Endothelial cell of umbilical vein (primary cell): Measurements from ENCODE around the gene KCNMA1. TPM values are rescaled to one million over a fixed set of nuclear protein-coding genes. Genes with fewer than 3 reads are reported as not detected.

Source experiments
- BruUV-seq: library from RNA; stranded (reverse); fragments of 400-500 nt; replicated peaks from 2 replicates; lab custom pipeline; 2021; lab: Mats Ljungman, UMichigan
- CTCF ChIA-PET: fragments of 300-600, 350-600 bp; sonication (Branson Sonifier 250); formaldehyde crosslinking; loops from one replicate; lab custom pipeline; 2021; ENCODE audit warnings: antibody characterized with exemption, inconsistent platforms; lab: Charles Lee
- POLR2A ChIA-PET: fragments of 300-600, 350-600 bp; sonication (Branson Sonifier 250); formaldehyde crosslinking; loops from one replicate; lab custom pipeline; 2021; ENCODE audit warnings: antibody characterized with exemption, inconsistent platforms; lab: Charles Lee
- DNase-seq: peaks from one replicate; pipeline ENCODE4 v3.0.0-alpha.2; 2011; ENCODE audit warnings: low read depth, low spot score
- FAIRE-seq: peaks from 2 replicates; lab custom pipeline; 2011; peaks lifted over from hg19 to GRCh38; lab: Jason Lieb, UNC
- H2AFZ ChIP-seq: 2 replicates; pipeline ENCODE4 v1.6.0; 2012; ENCODE audit warnings: low read depth, low read length, control low read depth, inconsistent platforms
- H3K27ac ChIP-seq: 2 replicates; pipeline ENCODE4 v1.5.1; 2011; ENCODE audit warnings: low read depth, mild to moderate bottlenecking, control low read depth, low read length, moderate library complexity; ENCODE audit not compliant: insufficient read depth
- H3K27me3 ChIP-seq, 2 experiments: 2 replicates each; pipeline versions ENCODE4 v1.6.0 to v1.6.1; 2011; ENCODE audit warnings: low read length in 2 of 2, mixed read lengths in 1 of 2; ENCODE audit not compliant: control insufficient read depth in 2 of 2, insufficient read depth in 2 of 2
- H3K36me3 ChIP-seq, 2 experiments: 2 replicates in 1 of 2; 3 replicates in 1 of 2; pipeline ENCODE4 v1.5.1; 2011; ENCODE audit warnings: low read length in 2 of 2, mild to moderate bottlenecking in 1 of 2, moderate library complexity in 1 of 2; ENCODE audit not compliant: control insufficient read depth in 2 of 2, insufficient read depth in 2 of 2; ENCODE audit errors: extremely low read depth in 1 of 2
- H3K4me1 ChIP-seq: 3 replicates; pipeline ENCODE4 v1.5.1; 2011; ENCODE audit warnings: mild to moderate bottlenecking, low read length; ENCODE audit not compliant: control insufficient read depth, insufficient read depth; ENCODE audit errors: extremely low read depth
- H3K4me2 ChIP-seq: 2 replicates; pipeline ENCODE4 v1.6.1; 2011; ENCODE audit warnings: low read length, control low read depth, mixed read lengths; ENCODE audit not compliant: insufficient read depth
- H3K4me3 ChIP-seq, 3 experiments: fragments of 200-600 bp in 1 of 3; sonication (generic), shearing (Covaris generic) in 1 of 3; replicated peaks in 1 of 3; 2 replicates each; pipeline ENCODE4 v1.5.1; 2011 to 2016; ENCODE audit warnings: control low read depth in 3 of 3, low read length in 3 of 3, mild to moderate bottlenecking in 2 of 3, inconsistent platforms in 1 of 3, low read depth in 1 of 3, moderate library complexity in 1 of 3; ENCODE audit not compliant: insufficient read depth in 1 of 3
- H3K79me2 ChIP-seq: 2 replicates; pipeline ENCODE4 v1.6.0; 2012; ENCODE audit warnings: low read length, inconsistent platforms; ENCODE audit not compliant: control insufficient read depth, insufficient read depth
- H3K9ac ChIP-seq: replicated peaks from 2 replicates; pipeline ENCODE3; 2011; ENCODE audit warnings: low read length, control low read depth; ENCODE audit not compliant: insufficient read depth; ENCODE audit errors: extremely low read depth
- H3K9me1 ChIP-seq: replicated peaks from 3 replicates; pipeline ENCODE4 v1.6.0; 2011; ENCODE audit warnings: mild to moderate bottlenecking, low read length; ENCODE audit not compliant: control insufficient read depth, insufficient read depth; ENCODE audit errors: extremely low read depth
- H3K9me3 ChIP-seq: replicated peaks from 2 replicates; pipeline ENCODE4 v1.5.1; 2012; ENCODE audit warnings: low read length, inconsistent platforms; ENCODE audit not compliant: control insufficient read depth, insufficient read depth
- H4K20me1 ChIP-seq: replicated peaks from 2 replicates; pipeline ENCODE3; 2011; ENCODE audit warnings: mild to moderate bottlenecking, low read length; ENCODE audit not compliant: control insufficient read depth, insufficient read depth; ENCODE audit errors: extremely low read depth
- CTCF ChIP-seq, 2 donors: IDR thresholded peaks; 1 replicate in 1 of 2; 2 replicates in 1 of 2; pipeline ENCODE4 v1.5.1; 2011; ENCODE audit warnings: low read length in 2 of 2, mild to moderate bottlenecking in 2 of 2, moderate library complexity in 2 of 2, control low read depth in 1 of 2, inconsistent platforms in 1 of 2, low read depth in 1 of 2; ENCODE audit not compliant: insufficient read depth in 1 of 2; ENCODE audit errors: extremely low read depth in 1 of 2
- EZH2 ChIP-seq: IDR thresholded peaks from 2 replicates; pipeline ENCODE4 v1.6.1; 2012; ENCODE audit warnings: borderline replicate concordance, low read depth, mild to moderate bottlenecking, moderate library complexity, low read length, inconsistent platforms; ENCODE audit not compliant: severe bottlenecking
- FOS ChIP-seq: IDR thresholded peaks from 2 replicates; pipeline ENCODE4 v1.6.1; 2011; ENCODE audit warnings: mild to moderate bottlenecking, low read length, moderate library complexity, borderline replicate concordance; ENCODE audit not compliant: insufficient read depth
- GATA2 ChIP-seq: IDR thresholded peaks from 2 replicates; pipeline ENCODE4 v1.7.0; 2011; ENCODE audit warnings: low read depth, mild to moderate bottlenecking, moderate library complexity, mixed read lengths, low read length; ENCODE audit not compliant: insufficient read length, insufficient read depth
- JUN ChIP-seq: IDR thresholded peaks from 2 replicates; pipeline ENCODE4 v1.6.1; 2011; ENCODE audit warnings: borderline replicate concordance, low read depth; ENCODE audit not compliant: insufficient read length, insufficient read depth
- MAX ChIP-seq: IDR thresholded peaks from 2 replicates; pipeline ENCODE4 v1.6.1; 2011; ENCODE audit not compliant: insufficient read depth, insufficient read length
- MYC ChIP-seq: IDR thresholded peaks from one replicate; pipeline ENCODE4 v1.6.1; 2011; ENCODE audit warnings: mild to moderate bottlenecking, low read depth, low read length
- POLR2A ChIP-seq: IDR thresholded peaks from 2 replicates; pipeline ENCODE4 v1.6.1; 2012; ENCODE audit warnings: low read depth, mild to moderate bottlenecking, control low read depth, low read length
- POLR2AphosphoS5 ChIP-seq: IDR thresholded peaks from 2 replicates; pipeline ENCODE4 v1.6.1; 2012; ENCODE audit warnings: low read depth, mild to moderate bottlenecking, control low read depth, low read length, moderate library complexity; ENCODE audit not compliant: insufficient read depth
- dilution Hi-C: fragments of 300-500 bp; cut with MboI; formaldehyde crosslinking; loops from one replicate; pipeline ENCODE4 v1.15.0; 2019; ENCODE audit warnings: low sequenced_read_pairs; ENCODE audit not compliant: extremely low pct_ligation_motif_present
- intact Hi-C: fragments of 100-400 bp; cut with micrococcal nuclease; formaldehyde crosslinking; loops from one replicate; pipeline ENCODE4 v1.10.0; 2022
- polyA plus RNA-seq, 4 experiments: library from polyadenylated mRNA; depleted of rRNA in 3 of 4; stranded (reverse) in 3 of 4; unstranded in 1 of 4; fragments of >200 nt; gene quantifications; 2 replicates each; pipeline versions ENCODE4 v1.2.1 to v1.2.3, GENCODE V29; 2011 to 2012; ENCODE audit warnings: missing spikeins in 1 of 4
- total RNA-seq: library from RNA; stranded (reverse); gene quantifications from 2 replicates; pipeline ENCODE4 v1.2.3, GENCODE V29; 2021

Gene KCNMA1
- total and polyA plus RNA-seq, 2 donors (not counting 3 experiments of a cell fraction or from before 2014, with no cell fraction given), result 0.10 to 0.82 TPM

- ChIA-PET POLR2A (no interaction called here), CTCF (no interaction called here)
- FAIRE-seq, result no peak
- DNase-seq, result no peak
- Histone ChIP-seq H3K9ac (no peak overlapping the region), H3K9me3 (no peaks in the 10 kb centered on the region), H3K27ac (no peak overlapping the region), H3K79me2 (no peaks in the 10 kb centered on the region), H3K27me3 (peaks cover 5 to 6% of the 10 kb centered on the region in 2 experiments), H3K4me3 (no peak overlapping the region), H3K9me1 (no peaks in the 10 kb centered on the region), H3K4me1 (no peaks in the 10 kb centered on the region), H3K36me3 (no peaks in the 10 kb centered on the region), H3K4me2 (no peak overlapping the region), H2AFZ (no peak overlapping the region), H4K20me1 (no peaks in the 10 kb centered on the region)
- intact Hi-C loops, result no loop called here
- dilution Hi-C loops, result no loop called here
- no peak for TF ChIP-seq GATA2
- no peak for TF ChIP-seq CTCF (IDR thresholded peaks at IDR 0.05; ENCODE audit: extremely low read depth in 1 of 2, insufficient read depth in 1 of 2, low read depth in 1 of 2, low read length in 2 of 2)
- no peak for TF ChIP-seq POLR2AphosphoS5
- no peak for TF ChIP-seq FOS
- TF ChIP-seq MYC, result no peak
- TF ChIP-seq POLR2A, result no peak
- no peak for TF ChIP-seq JUN
- no peak for TF ChIP-seq MAX
- no peak for TF ChIP-seq EZH2
- BruUV-seq, result no TSS peak
These were observed 347.8 kb downstream of the KCNMA1 start for GRCh38 chr10:77289790-77290189.
